UCSD-AML1 (cell line): ENCODE results near the gene SCUBE1.

Experiments used
- DNase-seq: peaks from one replicate; lab custom pipeline; 2025; ENCODE audit not compliant: unreplicated experiment; lab: John Stamatoyannopoulos, UW

SCUBE1 gene

GRCh38 chr22:43329061-43329460, 14.1 kb downstream of the SCUBE1 start:
- no peak for DNase-seq

DNA sequence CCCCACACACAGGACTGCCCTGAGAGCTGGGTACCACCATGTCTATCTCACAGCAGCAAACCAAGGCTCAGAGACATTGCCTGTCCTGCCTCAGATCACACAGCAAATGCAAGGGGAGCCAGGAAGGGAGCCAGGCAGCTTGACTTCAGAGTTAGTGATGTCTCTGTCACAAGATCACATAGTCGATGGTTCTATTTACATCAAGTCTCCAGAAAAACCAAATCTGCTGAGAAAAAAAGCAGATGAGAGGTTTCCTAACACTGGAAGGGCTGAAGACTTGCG, 16.1 kb downstream of the SCUBE1 start:
- no peak for DNase-seq

DNA sequence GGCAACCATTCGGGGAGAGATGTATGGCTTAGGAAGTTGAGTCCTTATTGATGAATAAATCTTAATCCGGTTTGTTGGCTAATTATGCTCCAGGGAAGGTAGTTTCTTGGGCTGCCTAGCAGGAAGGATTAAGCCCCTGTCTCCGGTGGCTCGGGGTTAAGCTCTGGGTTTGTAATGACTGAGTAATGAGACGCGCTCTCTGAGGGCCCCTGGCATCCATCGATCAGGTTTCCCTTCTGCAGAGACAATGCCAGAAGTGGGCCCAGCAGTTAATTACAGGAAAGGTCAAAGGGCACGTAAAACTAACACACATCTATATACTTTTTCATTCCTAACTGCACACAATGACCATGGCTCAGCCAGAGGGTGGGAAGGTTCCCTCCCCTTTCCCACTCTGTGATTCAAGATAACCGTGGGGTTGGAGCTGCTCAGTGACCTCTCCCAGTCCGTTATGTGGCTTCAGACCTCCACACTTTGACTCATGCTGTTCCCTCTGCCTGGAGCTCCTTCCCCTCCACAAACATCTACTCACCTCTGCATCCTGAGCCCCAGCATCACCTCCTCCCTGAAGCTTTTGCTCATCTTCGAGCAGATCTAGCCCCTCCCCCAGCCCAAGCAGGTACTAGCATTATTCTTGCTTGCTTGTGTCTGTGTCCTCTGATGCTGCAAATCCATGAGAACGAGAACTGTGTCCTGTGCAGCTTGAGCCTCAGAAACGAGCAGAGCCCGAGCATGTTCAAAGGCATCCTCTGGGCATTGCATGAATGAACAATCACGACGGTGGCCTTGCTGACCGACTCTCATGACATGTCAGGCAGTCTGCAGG, 16.6 kb downstream of the SCUBE1 start:
- DNase-seq = no peak

GRCh38 chr22:43325176-43325575, 18.0 kb downstream of the SCUBE1 start:
- no peak for DNase-seq

GRCh38 chr22:43320943-43321900, 21.9 kb downstream of the SCUBE1 start:
- DNase-seq = no peak

GRCh38 chr22:43319661-43320486, 23.3 kb downstream of the SCUBE1 start:
- DNase-seq = no peak

DNA sequence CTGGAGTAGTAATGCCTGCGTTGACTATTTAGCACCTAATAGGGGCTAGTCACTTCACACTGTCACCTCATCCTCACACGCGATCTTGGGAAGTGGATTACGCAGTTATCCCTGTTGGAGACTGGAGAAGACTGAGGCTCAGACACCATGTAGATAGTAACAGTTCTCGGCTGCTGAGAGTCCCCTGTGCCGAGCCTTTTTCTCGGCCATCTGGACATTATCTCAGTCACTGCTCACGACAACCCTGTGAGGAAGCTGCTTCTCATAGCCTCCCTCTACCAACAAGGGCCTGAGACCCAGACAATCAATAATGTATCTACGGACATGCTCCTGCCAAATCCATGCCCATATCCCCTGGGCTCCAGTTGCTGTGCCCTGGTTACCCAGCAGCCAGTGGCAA, 25.9 kb downstream of the SCUBE1 start:
- DNase-seq = no peak

DNA sequence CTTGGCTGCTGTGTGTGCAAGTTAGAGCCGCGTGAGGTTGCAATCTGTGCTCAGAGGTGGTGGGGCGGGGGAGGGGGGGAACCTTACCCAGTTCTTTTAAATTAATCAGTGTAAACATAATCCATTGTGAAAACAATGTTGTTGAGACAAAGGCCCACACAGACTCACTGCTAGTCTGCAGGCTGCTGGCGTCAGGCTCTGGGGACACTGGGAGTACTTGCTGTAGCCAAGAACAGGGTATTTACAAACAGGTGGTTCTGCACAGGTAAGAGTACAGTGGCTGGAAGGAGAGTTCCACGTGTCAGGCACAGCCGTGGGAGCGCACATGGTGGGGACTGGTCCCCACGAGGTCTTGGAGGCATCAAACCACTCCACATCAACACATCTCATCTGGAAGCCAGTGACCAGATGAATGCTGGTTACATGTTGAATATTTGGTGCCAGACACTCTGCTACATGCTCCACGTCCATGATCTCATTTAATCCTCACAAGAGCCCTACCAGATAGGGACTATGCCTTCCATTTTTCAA, 27.4 kb downstream of the SCUBE1 start:
- DNase-seq = no peak

DNA sequence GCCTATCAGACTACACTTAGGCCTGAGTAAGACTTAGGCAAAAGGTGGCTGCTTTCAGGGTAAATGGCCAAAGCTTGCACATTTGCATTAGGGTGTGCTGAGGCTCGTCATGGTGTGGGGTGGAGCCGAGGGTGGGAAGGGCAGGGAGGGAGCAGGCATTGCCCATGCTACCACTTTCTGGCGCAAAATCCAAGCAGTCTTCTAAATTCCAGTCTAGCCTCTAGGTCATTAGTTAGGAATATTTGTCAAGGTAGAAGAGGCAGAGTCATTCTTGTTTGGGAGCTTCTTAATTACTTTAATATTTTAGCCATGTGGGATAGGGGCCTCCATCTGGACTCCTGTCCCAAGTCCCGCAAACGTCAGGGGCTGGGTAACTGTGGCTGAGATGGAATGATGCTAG, 28.6 kb downstream of the SCUBE1 start:
- no peak for DNase-seq

DNA sequence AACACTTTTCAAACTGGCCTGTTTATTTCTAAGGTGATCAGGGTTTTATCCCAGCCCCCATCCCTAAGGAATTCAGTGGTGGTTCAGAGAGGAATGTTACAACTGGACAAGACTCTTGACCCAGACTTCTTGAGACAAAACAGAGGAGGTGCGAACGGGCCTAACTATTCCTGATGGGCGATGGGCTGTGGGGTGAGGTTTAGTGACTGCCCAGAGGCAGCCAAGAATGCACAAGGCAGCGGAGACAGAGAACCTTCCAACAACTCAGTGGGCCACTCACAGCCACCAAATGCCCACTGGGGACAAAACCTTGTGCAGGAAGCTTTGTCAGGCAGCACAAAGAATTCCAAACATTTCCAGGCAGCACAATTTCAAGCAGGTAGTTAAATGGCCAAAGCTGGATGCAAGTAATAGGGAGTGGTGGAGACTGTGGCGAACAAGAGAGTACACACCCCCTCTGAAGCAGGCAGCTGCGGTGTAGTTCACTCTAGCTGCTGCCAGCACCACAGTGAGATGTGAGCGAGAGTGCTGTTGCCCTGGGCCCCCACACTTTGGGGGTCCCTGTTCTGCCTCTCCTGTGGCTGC, 29.2 kb downstream of the SCUBE1 start:
- DNase-seq = no peak

DNA sequence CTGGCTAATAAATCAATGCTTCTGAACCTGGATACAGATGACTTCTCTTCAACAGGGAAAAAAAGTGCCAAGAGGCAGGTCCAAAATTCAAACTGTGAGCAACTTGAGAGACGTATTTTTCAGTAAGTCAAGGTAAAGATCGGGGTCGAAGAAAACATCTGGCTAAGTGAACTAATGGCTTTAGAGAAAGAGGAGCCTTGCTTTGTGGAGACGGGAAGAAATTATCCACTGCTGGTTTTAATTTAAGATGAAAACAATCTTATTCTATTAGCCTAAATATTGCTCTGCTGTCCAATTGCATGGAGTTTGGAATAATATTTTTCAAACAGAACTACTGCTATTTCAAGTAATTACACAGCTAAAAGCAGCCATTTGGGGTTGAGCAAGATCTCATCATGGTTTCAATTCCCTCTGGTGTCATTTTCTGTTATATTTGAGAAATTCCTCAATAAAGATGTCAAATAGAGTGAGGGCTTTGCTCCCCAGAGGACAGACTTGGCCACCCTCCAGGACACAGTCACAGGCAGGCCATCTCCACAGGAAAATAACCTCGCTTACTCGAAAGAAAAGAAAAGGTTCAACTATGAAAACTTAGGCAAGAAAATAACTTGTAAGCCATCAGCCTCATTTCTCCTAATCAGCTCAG, 29.8 kb downstream of the SCUBE1 start:
- no peak for DNase-seq

- DNase-seq = no peak
These were observed 30.6 kb downstream of the SCUBE1 start for GRCh38 chr22:43312608-43313007.

GRCh38 chr22:43310798-43311197, 32.4 kb downstream of the SCUBE1 start:
- DNase-seq = no peak

GRCh38 chr22:43310311-43310710, 32.9 kb downstream of the SCUBE1 start:
- DNase-seq = no peak

- no peak for DNase-seq
These were observed 34.3 kb downstream of the SCUBE1 start for GRCh38 chr22:43308836-43309235.

DNA sequence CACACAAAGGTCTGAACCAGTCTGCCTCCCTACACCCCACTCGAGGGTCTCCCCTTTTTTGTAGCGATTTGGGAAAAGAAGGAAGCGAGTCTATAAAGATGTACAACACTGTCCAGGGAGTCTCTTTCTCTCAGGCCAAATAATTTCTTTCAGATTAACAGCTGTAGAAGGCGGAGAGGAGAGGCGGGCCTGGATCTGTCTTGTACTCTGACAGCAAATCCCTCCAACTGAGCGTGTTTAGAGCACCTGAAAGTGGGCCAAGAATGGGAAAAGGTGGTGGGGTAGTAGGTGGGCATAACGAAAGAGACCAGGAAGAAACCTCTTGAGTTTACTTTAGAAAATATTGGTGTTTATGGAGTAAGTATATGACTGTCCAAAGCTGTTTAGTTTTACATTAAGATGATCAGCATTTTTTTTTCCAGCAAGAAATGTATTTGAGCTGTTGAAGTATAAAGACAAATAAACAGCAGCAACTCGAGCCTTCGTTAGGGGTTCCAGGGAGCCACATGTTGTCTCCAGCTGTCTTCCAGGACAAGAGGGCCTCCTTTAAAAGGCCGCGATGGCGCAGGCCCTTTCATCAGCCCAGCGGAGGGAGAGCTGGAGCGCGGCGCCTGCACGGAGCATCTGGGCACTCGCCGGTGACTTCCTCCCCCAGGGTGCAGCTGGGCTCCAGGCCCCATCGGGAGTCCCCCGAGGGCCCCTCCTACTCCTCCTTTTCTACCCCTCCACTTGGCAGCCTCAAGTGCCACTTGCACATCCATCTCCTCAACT, 34.9 kb downstream of the SCUBE1 start:
- no peak for DNase-seq

GRCh38 chr22:43305806-43306205, 37.4 kb downstream of the SCUBE1 start:
- DNase-seq = no peak

DNA sequence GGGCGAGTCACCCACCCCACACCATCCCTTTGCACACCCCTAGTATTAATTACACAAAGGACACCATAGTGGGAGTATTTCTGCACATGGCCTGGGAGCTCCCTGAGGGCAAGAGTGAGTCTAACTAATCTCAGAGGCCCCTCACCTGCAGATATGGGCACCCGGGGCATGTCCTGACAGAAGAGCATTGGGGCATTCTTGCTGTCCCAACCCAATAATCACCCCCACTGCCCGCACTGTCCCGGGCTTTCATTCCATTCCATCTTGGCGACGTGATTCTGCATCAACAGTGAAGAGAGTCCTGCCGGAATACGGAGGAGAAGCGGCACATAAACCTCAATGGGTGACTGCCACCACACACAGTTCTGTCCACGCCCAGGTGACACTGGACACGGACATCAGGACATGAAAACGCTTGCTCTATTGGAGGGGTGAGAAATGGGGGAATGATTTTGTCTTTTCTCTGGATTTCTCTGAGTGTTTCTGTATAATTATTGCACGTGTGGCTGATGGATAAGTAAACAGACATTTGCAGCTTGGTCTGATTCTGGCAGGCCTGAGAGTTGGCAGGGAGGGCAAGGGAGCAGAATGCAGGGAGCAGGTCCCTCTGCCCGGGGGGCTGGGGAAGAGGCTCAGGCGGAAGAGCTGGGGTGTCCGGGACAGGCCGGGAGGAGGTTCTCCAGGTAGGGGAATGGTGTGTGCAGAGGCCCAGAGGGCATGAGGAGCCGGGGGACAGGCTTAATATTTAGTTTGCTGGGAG, 38.2 kb downstream of the SCUBE1 start:
- DNase-seq = no peak

- DNase-seq = no peak
These were observed 39.4 kb downstream of the SCUBE1 start for GRCh38 chr22:43303751-43304150.
